H1 (cell line): Measurements from ENCODE around the gene PTGIS. TPM values are rescaled to one million over a fixed set of nuclear protein-coding genes. Genes with fewer than 3 reads are reported as not detected.

ENCODE experiments used
- CTCF ChIA-PET: fragments of 300-600 bp; sonication (Branson Sonifier 250); formaldehyde crosslinking; loops from one replicate; lab custom pipeline; 2021; ENCODE audit not compliant: partially characterized antibody; lab: Charles Lee
- POLR2A ChIA-PET: fragments of 300-600 bp; sonication (Branson Sonifier 250); formaldehyde crosslinking; loops from one replicate; lab custom pipeline; 2021; ENCODE audit warnings: inconsistent platforms; ENCODE audit not compliant: partially characterized antibody; lab: Charles Lee
- DNase-seq, 2 experiments: peaks; one replicate each; pipeline versions ENCODE4 v3.0.0 to v3.0.0-alpha.2; 2010 to 2022; ENCODE audit warnings: low spot score in 2 of 2, low read depth in 1 of 2, mixed read lengths in 1 of 2
- FAIRE-seq: peaks from 2 replicates; lab custom pipeline; 2011; peaks lifted over from hg19 to GRCh38; lab: Jason Lieb, UNC
- H2AFZ ChIP-seq: 2 replicates; pipeline ENCODE4 v1.8.1; 2012; ENCODE audit warnings: low read length, inconsistent platforms
- H2AK5ac ChIP-seq: 2 replicates; pipeline ENCODE4 v1.6.1; 2013; ENCODE audit warnings: low read depth, low read length
- H2BK120ac ChIP-seq: replicated peaks from 2 replicates; pipeline ENCODE3; 2013; ENCODE audit warnings: low read depth, low read length, inconsistent platforms
- H2BK12ac ChIP-seq: 2 replicates; pipeline ENCODE4 v1.6.1; 2013; ENCODE audit warnings: low read depth, low read length
- H2BK15ac ChIP-seq: 2 replicates; pipeline ENCODE4 v1.6.1; 2013; ENCODE audit warnings: low read length
- H2BK20ac ChIP-seq: 2 replicates; pipeline ENCODE4 v1.6.1; 2013; ENCODE audit warnings: low read length
- H2BK5ac ChIP-seq: 2 replicates; pipeline ENCODE4 v1.6.1; 2013; ENCODE audit warnings: low read depth, low read length
- H3K14ac ChIP-seq: 2 replicates; pipeline ENCODE4 v1.6.1; 2013; ENCODE audit warnings: inconsistent platforms; ENCODE audit not compliant: insufficient read length
- H3K18ac ChIP-seq: 2 replicates; pipeline ENCODE4 v1.6.1; 2013; ENCODE audit warnings: low read length; ENCODE audit errors: extremely low read depth
- H3K23ac ChIP-seq: 2 replicates; pipeline ENCODE4 v1.6.1; 2013; ENCODE audit warnings: inconsistent platforms; ENCODE audit not compliant: insufficient read length
- H3K23me2 ChIP-seq: 2 replicates; pipeline ENCODE4 v1.6.1; 2013; ENCODE audit warnings: low read depth, low read length
- H3K27ac ChIP-seq: 2 replicates; pipeline ENCODE4 v1.6.1; 2011; ENCODE audit warnings: low read depth, low read length, inconsistent platforms
- H3K27me3 ChIP-seq, 4 experiments: replicated peaks in 1 of 4; 1 replicate in 1 of 4; 2 replicates in 3 of 4; pipeline versions ENCODE4 v1.6.1 to v1.8.1; 2011 to 2013; ENCODE audit warnings: low read length in 3 of 4, mild to moderate bottlenecking in 3 of 4, inconsistent platforms in 2 of 4, mixed read lengths in 2 of 4, moderate library complexity in 1 of 4; ENCODE audit not compliant: control insufficient read depth in 3 of 4, insufficient read depth in 3 of 4; ENCODE audit errors: extremely low read depth in 1 of 4
- H3K36me3 ChIP-seq, 4 experiments: 2 replicates each; pipeline versions ENCODE4 v1.6.1 to v1.8.1; 2011 to 2013; ENCODE audit warnings: mild to moderate bottlenecking in 4 of 4, low read length in 3 of 4, moderate library complexity in 2 of 4, control low read depth in 1 of 4, inconsistent platforms in 1 of 4; ENCODE audit not compliant: insufficient read depth in 4 of 4, control insufficient read depth in 2 of 4
- H3K4ac ChIP-seq: replicated peaks from 2 replicates; pipeline ENCODE3; 2013; ENCODE audit warnings: low read length, low read depth, mixed read lengths, inconsistent platforms; ENCODE audit not compliant: insufficient read length
- H3K4me1 ChIP-seq, 4 experiments: replicated peaks in 1 of 4; 1 replicate in 1 of 4; 2 replicates in 3 of 4; pipeline versions ENCODE4 v1.6.1 to v1.8.1; 2011 to 2013; ENCODE audit warnings: low read length in 3 of 4, inconsistent platforms in 2 of 4, mixed read lengths in 1 of 4; ENCODE audit not compliant: insufficient read depth in 4 of 4, control insufficient read depth in 3 of 4
- H3K4me2 ChIP-seq, 2 experiments: 2 replicates each; pipeline versions ENCODE4 v1.6.1 to v1.8.1; 2011 to 2013; ENCODE audit warnings: low read depth in 2 of 2, low read length in 2 of 2, control low read depth in 1 of 2, inconsistent platforms in 1 of 2, mild to moderate bottlenecking in 1 of 2; ENCODE audit not compliant: insufficient read depth in 1 of 2
- H3K4me3 ChIP-seq, 4 experiments: fragments of 200-600, 300-600 bp in 1 of 4; sonication (generic), shearing (Covaris generic), sonication (Bioruptor Twin) in 1 of 4; 2 replicates each; pipeline versions ENCODE4 v1.5.1 to v1.8.1; 2011 to 2016; ENCODE audit warnings: low read length in 4 of 4, low read depth in 3 of 4, control low read depth in 2 of 4, inconsistent platforms in 2 of 4, mild to moderate bottlenecking in 2 of 4, mixed read lengths in 1 of 4, moderate library complexity in 1 of 4; ENCODE audit not compliant: insufficient read depth in 2 of 4; ENCODE audit errors: extremely low read depth in 1 of 4
- H3K56ac ChIP-seq: replicated peaks from 2 replicates; pipeline ENCODE3; 2013; ENCODE audit warnings: low read depth, mild to moderate bottlenecking, mixed read lengths, low read length, inconsistent platforms; ENCODE audit not compliant: insufficient read length
- H3K79me1 ChIP-seq: 2 replicates; pipeline ENCODE4 v1.6.1; 2013; ENCODE audit warnings: low read depth, low read length, control low read depth
- H3K79me2 ChIP-seq, 2 experiments: 2 replicates each; pipeline versions ENCODE4 v1.6.1 to v1.8.1; 2012 to 2013; ENCODE audit warnings: low read length in 2 of 2, mild to moderate bottlenecking in 2 of 2, inconsistent platforms in 1 of 2; ENCODE audit not compliant: insufficient read depth in 2 of 2, control insufficient read depth in 1 of 2
- H3K9ac ChIP-seq, 4 experiments: replicated peaks in 1 of 4; 1 replicate in 1 of 4; 2 replicates in 3 of 4; pipeline versions ENCODE4 v1.6.1 to v1.8.1; 2011 to 2013; ENCODE audit warnings: low read depth in 3 of 4, low read length in 3 of 4, control low read depth in 2 of 4, mild to moderate bottlenecking in 2 of 4, moderate library complexity in 2 of 4, inconsistent platforms in 1 of 4; ENCODE audit errors: extremely low read depth in 1 of 4
- H3K9me3 ChIP-seq, 2 experiments: 2 replicates each; pipeline versions ENCODE4 v1.6.1 to v1.8.1; 2012 to 2013; ENCODE audit warnings: mild to moderate bottlenecking in 2 of 2, moderate library complexity in 2 of 2, control low read depth in 1 of 2, inconsistent platforms in 1 of 2, low read depth in 1 of 2, low read length in 1 of 2, mixed read lengths in 1 of 2; ENCODE audit not compliant: insufficient read depth in 2 of 2
- H4K20me1 ChIP-seq, 2 experiments: replicated peaks in 1 of 2; 2 replicates each; pipeline versions ENCODE3 to v1.8.1; 2011 to 2013; ENCODE audit warnings: inconsistent platforms in 2 of 2, low read length in 2 of 2, mild to moderate bottlenecking in 1 of 2; ENCODE audit not compliant: insufficient read depth in 2 of 2, control insufficient read depth in 1 of 2
- H4K5ac ChIP-seq: 2 replicates; pipeline ENCODE4 v1.6.1; 2013; ENCODE audit warnings: low read length, low read depth, mixed read lengths, inconsistent platforms; ENCODE audit not compliant: insufficient read length
- H4K8ac ChIP-seq: 2 replicates; pipeline ENCODE4 v1.8.0; 2013; ENCODE audit warnings: mild to moderate bottlenecking, moderate library complexity, low read length, inconsistent platforms; ENCODE audit not compliant: insufficient read depth; ENCODE audit errors: extremely low read depth
- H4K91ac ChIP-seq: replicated peaks from 2 replicates; pipeline ENCODE3; 2013; ENCODE audit warnings: low read length, mixed read lengths, inconsistent platforms; ENCODE audit not compliant: insufficient read length
- CBX8 ChIP-seq: fragments of 300-800, 300-1000 bp; sonication (generic); IDR thresholded peaks from 2 replicates; pipeline ENCODE4 v1.7.1; 2016; ENCODE audit warnings: low read depth, low read length, borderline replicate concordance
- CREB1 ChIP-seq: IDR thresholded peaks from 2 replicates; pipeline ENCODE4 v1.6.1; 2012; ENCODE audit warnings: inconsistent platforms
- EGR1 ChIP-seq: IDR thresholded peaks from 2 replicates; pipeline ENCODE4 v1.6.1; 2011; ENCODE audit warnings: low read depth, low read length, borderline replicate concordance
- RNF2 ChIP-seq: fragments of 200-900, 300-1000 bp; sonication (generic); IDR thresholded peaks from 2 replicates; pipeline ENCODE4 v1.7.1; 2016; ENCODE audit warnings: borderline replicate concordance, low read depth, mild to moderate bottlenecking, antibody characterized with exemption, low read length; ENCODE audit not compliant: poor library complexity, severe bottlenecking; ENCODE audit errors: missing control alignments
- WGBS, 2 experiments: shearing (Covaris generic) in 1 of 2; methylation state at CpG; one replicate each; pipeline versions ENCODE4 v1.1.6 to v1.1.7; 2013 to 2015; ENCODE audit warnings: low lambda C conversion rate in 2 of 2, mixed read lengths in 2 of 2, inconsistent platforms in 1 of 2, low coverage in 1 of 2, missing lambda C conversion rate in 1 of 2; ENCODE audit not compliant: insufficient replicate concordance in 2 of 2, insufficient coverage in 1 of 2, insufficient read length in 1 of 2; ENCODE audit errors: extremely low coverage in 1 of 2, missing lambda C conversion rate in 1 of 2; 5-methylcytosine and 5-hydroxymethylcytosine counted together
- polyA plus RNA-seq, 7 experiments: library from polyadenylated mRNA; depleted of rRNA in 3 of 7; stranded (reverse) in 5 of 7; unstranded in 2 of 7; fragments of >200 nt in 5 of 7; fragments of 200-250 nt in 2 of 7; gene quantifications; 1 replicate in 5 of 7; 2 replicates in 1 of 7; 4 replicates in 1 of 7; pipeline versions ENCODE4 v1.2.1 to v1.2.3, GENCODE V29; 2011 to 2013; ENCODE audit warnings: missing spikeins in 2 of 7, mixed read lengths in 2 of 7
- total RNA-seq: library from RNA; stranded (reverse); fragmentation: NEBNext Ultra II Directional; extraction: Animal tissue kit (Norgen Biotek cat#: 25700); gene quantifications from 2 replicates; pipeline ENCODE4 v1.2.1, GENCODE V29; 2021

PTGIS gene
- total and polyA plus RNA-seq, 2 of the 8 experiments (the other 6 are each of a cell fraction or from before 2014, with no cell fraction given), result 29.9 to 35.5 TPM

DNA sequence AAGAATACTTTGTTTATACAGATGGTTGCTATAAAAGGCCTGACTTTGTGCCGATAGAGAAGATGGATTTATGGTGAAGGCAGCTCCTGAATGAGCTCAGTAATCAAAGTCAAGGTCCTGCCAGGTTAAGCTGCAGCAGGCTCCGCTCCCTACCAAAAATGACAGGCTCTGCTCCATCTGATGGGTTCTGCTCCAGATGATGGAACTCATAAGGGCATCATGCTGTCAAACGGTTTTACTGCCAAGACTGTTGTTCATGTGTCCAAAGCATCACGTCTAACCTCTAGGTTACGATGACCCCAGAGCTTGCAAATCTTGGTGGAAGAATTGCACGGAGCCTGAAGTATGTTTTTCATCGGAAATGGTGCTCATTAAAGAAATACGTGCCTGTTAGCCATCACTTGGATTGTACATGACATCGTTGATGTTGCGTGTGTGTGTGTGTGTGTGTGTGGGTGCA is 19.2 kb upstream of the PTGIS start:
- Histone ChIP-seq H2BK20ac (no peak overlapping the region), H4K5ac (no peak overlapping the region), H3K4me3 (no peak overlapping the region), H2BK5ac (no peak overlapping the region), H3K9me3 (peaks cover 3 to 4% of the 10 kb centered on the region in 2 experiments; a peak in 3 of 4 replicates), H3K4me2 (no peak overlapping the region), H2BK120ac (no peak overlapping the region), H3K4me1 (no peaks in the 10 kb centered on the region), H3K79me1 (no peaks in the 10 kb centered on the region), H3K79me2 (no peaks in the 10 kb centered on the region), H4K91ac (no peak overlapping the region), H3K18ac (no peak overlapping the region), H4K20me1 (peaks cover 0 to 3% of the 10 kb centered on the region in 2 experiments), H3K9ac (no peak overlapping the region), H2AK5ac (no peak overlapping the region), H3K14ac (no peak overlapping the region), H3K27me3 (no peaks in the 10 kb centered on the region), H3K23ac (no peak overlapping the region), H2BK12ac (no peak overlapping the region), H2BK15ac (no peak overlapping the region), H4K8ac (no peak overlapping the region; the same call in 1 of the 2 replicates), H2AFZ (no peak overlapping the region), H3K56ac (no peak overlapping the region), H3K4ac (no peak overlapping the region), H3K23me2 (peaks cover 5% of the 10 kb centered on the region; the same call in 1 of the 2 replicates), H3K27ac (no peak overlapping the region), H3K36me3 (no peaks in the 10 kb centered on the region)
- FAIRE-seq, result no peak
- ChIA-PET POLR2A (interaction anchor here (1.3 kb wide), 2 partner anchors 9 to 18 kb away, joined by 3 to 4 read pairs; no protein-coding TSS in a partner anchor), CTCF (interaction anchor here (0.9 to 11.2 kb wide), 5 partner anchors 9 to 297 kb away, joined by 3 to 88 read pairs (median 4); no protein-coding TSS in a partner anchor)
- TF ChIP-seq EGR1, result no peak
- TF ChIP-seq CREB1, result no peak
- no peak for TF ChIP-seq CBX8
- no peak for TF ChIP-seq RNF2
- DNase-seq, result no peak
- 85% methylated on average over 10 of the region's 10 CpGs; no CpG with 5 or more reads in 1 of the 2 experiments for WGBS, 2 experiments
